HG03097 (cell line): ENCODE measurements around the gene PGA5.

Experiments
- ATAC-seq: cut with Tn5 transposase; IDR thresholded peaks from one replicate; pipeline ENCODE4 v1.9.1; 2021; ENCODE audit not compliant: unreplicated experiment, low FRiP score

The PGA5 gene

GRCh38 chr11:61290905-61291690 lies 50.1 kb downstream of the PGA5 start:
- no peak for ATAC-seq

GRCh38 chr11:61292356-61292755 lies 51.4 kb downstream of the PGA5 start:
- ATAC-seq = no peak

GRCh38 chr11:61293867-61294716 lies 53.1 kb downstream of the PGA5 start:
- peak; percentile 32 for ATAC-seq

- ATAC-seq = peak; percentile 77
Measured at GRCh38 chr11:61294717-61295595, 54.0 kb downstream of the PGA5 start, which contains the start of gene VWCE. TSS of gene VWCE (minus strand) at chr11:61295316. CDS start at chr11:61295037, 279 bp downstream.

- no peak for ATAC-seq
Measured at GRCh38 chr11:61295596-61295926, 54.6 kb downstream of the PGA5 start.

- ATAC-seq = no peak
Measured at GRCh38 chr11:61297341-61297740, 56.4 kb downstream of the PGA5 start.

GRCh38 chr11:61297746-61298145 lies 56.8 kb downstream of the PGA5 start:
- ATAC-seq = no peak

GRCh38 chr11:61298663-61299244 lies 57.8 kb downstream of the PGA5 start:
- no peak for ATAC-seq
